Lung (tissue), 12 donors: ENCODE measurements around the gene DSN1. TPM values are rescaled to one million over a fixed set of nuclear protein-coding genes. Genes with fewer than 3 reads are reported as not detected.

Experiments used
- ATAC-seq: fragments of 200-7000 bp; cut with Tn5 transposase; one replicate; pipeline ENCODE4 v1.9.1; 2020; ENCODE audit warnings: moderate number of reproducible peaks; ENCODE audit not compliant: insufficient read depth, low FRiP score
- DNase-seq, 3 donors: peaks; one replicate each; pipeline ENCODE4 v3.0.0-alpha.2; 2013 to 2017
- H3K27ac ChIP-seq, 2 donors: one replicate each; pipeline ENCODE4 v1.5.1; 2013; ENCODE audit warnings: mild to moderate bottlenecking in 2 of 2, moderate library complexity in 2 of 2, control low read depth in 1 of 2, inconsistent platforms in 1 of 2, low read depth in 1 of 2, low read length in 1 of 2
- H3K27me3 ChIP-seq, 3 donors: one replicate each; pipeline ENCODE4 v1.5.1; 2013; ENCODE audit warnings: low read length in 2 of 3; ENCODE audit not compliant: control insufficient read depth in 3 of 3, insufficient read depth in 3 of 3
- H3K36me3 ChIP-seq, 4 donors: one replicate each; pipeline ENCODE4 v1.5.1; 2013; ENCODE audit warnings: low read length in 4 of 4, mild to moderate bottlenecking in 1 of 4, moderate library complexity in 1 of 4; ENCODE audit not compliant: control insufficient read depth in 4 of 4, insufficient read depth in 4 of 4
- H3K4me1 ChIP-seq, 5 donors: one replicate each; pipeline ENCODE4 v1.5.1; 2013; ENCODE audit warnings: low read length in 5 of 5, mild to moderate bottlenecking in 2 of 5, moderate library complexity in 1 of 5; ENCODE audit not compliant: control insufficient read depth in 5 of 5, insufficient read depth in 5 of 5
- H3K4me3 ChIP-seq: one replicate; pipeline ENCODE4 v1.5.1; 2013; ENCODE audit warnings: mild to moderate bottlenecking, control low read depth, moderate library complexity
- H3K9ac ChIP-seq, 2 donors: one replicate each; pipeline ENCODE4 v1.5.1; 2013; ENCODE audit warnings: low read length in 2 of 2, control low read depth in 1 of 2; ENCODE audit not compliant: insufficient read depth in 1 of 2
- H3K9me3 ChIP-seq, 4 donors: one replicate each; pipeline ENCODE4 v1.5.1; 2013; ENCODE audit warnings: low read length in 3 of 4, mild to moderate bottlenecking in 1 of 4, moderate library complexity in 1 of 4; ENCODE audit not compliant: control insufficient read depth in 4 of 4, insufficient read depth in 3 of 4
- WGBS, 2 donors: extraction: QIAGEN DNeasy Blood & Tissue Kit; methylation state at CpG; one replicate each; pipeline ENCODE4 v1.1.7; 2013; 5-methylcytosine and 5-hydroxymethylcytosine counted together
- polyA plus RNA-seq, 2 donors: library from polyadenylated mRNA; stranded (reverse); fragments of 200-250 nt; gene quantifications; one replicate each; pipeline ENCODE4 v1.2.1, GENCODE V29; 2013
- total RNA-seq, 2 donors: library from RNA; depleted of rRNA in 1 of 2; stranded (reverse); fragments of >200 nt in 1 of 2; gene quantifications; one replicate each; pipeline ENCODE4 v1.2.1, GENCODE V29; 2014 to 2021
- TF ChIP-seq, protein P1 (sequence below): IDR thresholded peaks from 2 replicates; pipeline ENCODE4 v1.5.1; 2012; ENCODE audit warnings: mild to moderate bottlenecking; ENCODE audit errors: control extremely low read depth, extremely low read depth
- donor health status: control.
- donor health status: control.
- donor health status: Bipolar disorder and iron deficiency.
- donor health status: healthy.
- donor health status: DM: yes; HTN: yes; CAD: no.

The DSN1 gene
- total and polyA plus RNA-seq, 4 donors = 5.8 to 11.0 (median 9.7) TPM

DNA sequence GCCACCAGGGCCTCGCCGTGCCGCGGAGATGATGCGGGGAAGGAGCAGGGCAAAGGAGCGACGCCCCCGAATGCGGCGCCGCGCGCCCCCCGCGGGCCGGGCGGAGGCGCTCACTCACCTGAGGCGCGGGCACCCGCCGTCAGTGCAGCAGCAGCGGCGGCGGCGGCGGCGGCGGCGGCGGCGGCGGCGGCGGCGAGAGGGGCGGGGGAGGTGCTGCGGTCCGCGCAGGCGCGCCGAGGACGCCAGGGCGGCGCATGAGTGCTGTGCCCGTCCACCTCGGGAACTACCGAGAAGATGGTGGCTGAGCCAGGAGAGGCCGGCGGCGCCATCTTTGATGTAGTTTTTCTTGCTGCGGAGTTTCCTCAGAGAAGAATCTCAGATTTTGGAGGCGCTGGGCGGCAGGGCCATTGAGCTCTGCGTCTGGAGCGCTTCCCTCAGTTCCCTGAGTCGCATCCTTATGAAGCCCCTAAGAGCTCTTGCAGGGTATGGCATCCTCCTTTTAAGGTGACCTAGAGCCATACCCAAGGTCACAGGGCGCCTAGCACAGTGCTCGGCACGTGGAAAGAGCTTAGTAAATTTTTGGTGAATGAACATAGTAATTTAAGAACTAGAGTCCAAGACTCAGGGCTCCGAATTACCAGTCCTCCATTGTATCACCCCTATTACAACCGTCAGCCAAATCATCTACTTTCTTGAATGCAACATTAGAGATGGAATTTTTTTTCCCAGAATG lies 27.5 kb downstream of the DSN1 start, which contains the start of gene NDRG3:
TSS of gene NDRG3 (minus strand) at position 164 of the 733 bp plus-strand sequence. CDS start 24,355 bp downstream, outside the sequence.
- Histone ChIP-seq H3K27ac (peak within 1 kb of the TSS; percentile 74 to 90), H3K9ac (peak within 1 kb of the TSS in 1 of 2 donors; percentile 88), H3K36me3 (peaks cover 0 to 4% (median 0%) of the 10 kb centered on the region in 4 donors), H3K4me3 (peak within 1 kb of the TSS; percentile 80), H3K27me3 (no peaks in the 10 kb centered on the region), H3K9me3 (no peaks in the 10 kb centered on the region), H3K4me1 (peaks cover 0 to 7% (median 0%) of the 10 kb centered on the region in 5 donors)
- TF ChIP-seq, protein P1, sequence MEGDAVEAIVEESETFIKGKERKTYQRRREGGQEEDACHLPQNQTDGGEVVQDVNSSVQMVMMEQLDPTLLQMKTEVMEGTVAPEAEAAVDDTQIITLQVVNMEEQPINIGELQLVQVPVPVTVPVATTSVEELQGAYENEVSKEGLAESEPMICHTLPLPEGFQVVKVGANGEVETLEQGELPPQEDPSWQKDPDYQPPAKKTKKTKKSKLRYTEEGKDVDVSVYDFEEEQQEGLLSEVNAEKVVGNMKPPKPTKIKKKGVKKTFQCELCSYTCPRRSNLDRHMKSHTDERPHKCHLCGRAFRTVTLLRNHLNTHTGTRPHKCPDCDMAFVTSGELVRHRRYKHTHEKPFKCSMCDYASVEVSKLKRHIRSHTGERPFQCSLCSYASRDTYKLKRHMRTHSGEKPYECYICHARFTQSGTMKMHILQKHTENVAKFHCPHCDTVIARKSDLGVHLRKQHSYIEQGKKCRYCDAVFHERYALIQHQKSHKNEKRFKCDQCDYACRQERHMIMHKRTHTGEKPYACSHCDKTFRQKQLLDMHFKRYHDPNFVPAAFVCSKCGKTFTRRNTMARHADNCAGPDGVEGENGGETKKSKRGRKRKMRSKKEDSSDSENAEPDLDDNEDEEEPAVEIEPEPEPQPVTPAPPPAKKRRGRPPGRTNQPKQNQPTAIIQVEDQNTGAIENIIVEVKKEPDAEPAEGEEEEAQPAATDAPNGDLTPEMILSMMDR = no peak
- WGBS, 2 donors = 3 to 7% methylated on average over 31 to 63 of the region's 63 CpGs
- peak; percentile 95 to 97 (median 96) for DNase-seq
- peak; percentile 99 for ATAC-seq

GRCh38 chr20:36745234-36745926 lies 28.2 kb downstream of the DSN1 start:
- WGBS, 2 donors = 6 to 8% methylated on average over 38 to 44 of the region's 44 CpGs
- no peaks in the 10 kb centered on the region for H3K9me3 ChIP-seq
- peaks cover 0 to 7% (median 0%) of the 10 kb centered on the region in 5 donors for H3K4me1 ChIP-seq
- TF ChIP-seq, protein P1 = no peak
- no peaks in the 10 kb centered on the region for H3K36me3 ChIP-seq
- H3K27me3 ChIP-seq = no peaks in the 10 kb centered on the region
- peak overlapping the region; percentile 49 to 70 for H3K27ac ChIP-seq
- DNase-seq = no peak
- H3K9ac ChIP-seq = peak overlapping the region in 1 of 2 donors; percentile 8
- peak overlapping the region; percentile 80 for H3K4me3 ChIP-seq
- no peak for ATAC-seq

DNA sequence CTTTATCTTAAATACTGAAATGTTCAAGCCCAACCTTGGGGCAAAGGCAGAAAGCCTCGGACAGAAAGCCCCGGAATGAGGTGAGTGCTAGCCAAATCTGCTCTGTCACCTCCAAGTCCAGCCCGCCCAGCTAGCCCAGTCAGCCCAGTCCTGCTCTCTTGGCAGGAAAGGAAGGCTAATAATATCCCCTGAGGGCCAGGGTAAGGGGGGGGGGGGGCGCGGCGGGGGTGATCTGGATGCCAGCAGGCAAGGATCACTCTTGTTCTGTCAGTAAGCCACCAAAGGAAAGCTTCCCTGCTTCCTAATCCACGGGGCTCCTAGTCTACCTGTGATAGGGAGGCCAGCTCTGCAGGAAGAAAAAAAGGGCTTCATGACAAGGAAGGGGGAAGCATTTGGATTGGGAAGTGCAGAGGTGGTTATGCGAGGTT lies 28.8 kb downstream of the DSN1 start:
- H3K27me3 ChIP-seq = no peaks in the 10 kb centered on the region
- no peak overlapping the region for H3K4me3 ChIP-seq
- DNase-seq (no peak), ATAC-seq (no peak)
- TF ChIP-seq, protein P1 = no peak
- H3K27ac ChIP-seq = peak overlapping the region; percentile 52 to 68
- 21 to 44% methylated on average over 8 of the region's 8 CpGs for WGBS, 2 donors
- no peaks in the 10 kb centered on the region for H3K36me3 ChIP-seq
- H3K4me1 ChIP-seq = peaks cover 0 to 7% (median 0%) of the 10 kb centered on the region in 5 donors
- no peaks in the 10 kb centered on the region for H3K9me3 ChIP-seq
- no peak overlapping the region for H3K9ac ChIP-seq
